K562 (cell line): ENCODE data around the gene DAGLB. TPM values are rescaled to one million over a fixed set of nuclear protein-coding genes. Genes with fewer than 3 reads are reported as not detected.

Experiments used
- ASH1L ChIP-seq: fragments of 450-650 bp; IDR thresholded peaks from 2 replicates; pipeline ENCODE4 v1.6.1; 2018; ENCODE audit warnings: borderline replicate concordance, mild to moderate bottlenecking, low read depth; ENCODE audit not compliant: partially characterized antibody
- EGR1 ChIP-seq: fragments of 450-650 bp; conservative IDR thresholded peaks from 2 replicates; pipeline ENCODE4 v1.6.1; 2017; ENCODE audit warnings: mild to moderate bottlenecking
- FIP1L1 ChIP-seq: fragments of 200-400 bp; formaldehyde crosslinking; IDR thresholded peaks from 2 replicates; pipeline ENCODE4 v1.6.1; 2018; ENCODE audit warnings: mild to moderate bottlenecking, low read depth, low read length; ENCODE audit not compliant: poor library complexity, severe bottlenecking
- FOXJ3 ChIP-seq: sonication (generic); formaldehyde crosslinking; IDR thresholded peaks from 2 replicates; pipeline ENCODE4 v1.4.0; 2020; ENCODE audit warnings: mild to moderate bottlenecking, missing genetic modification reagents
- GABPA ChIP-seq: fragments of 200-800 bp; sonication (Bioruptor generic); conservative IDR thresholded peaks from 2 replicates; pipeline ENCODE4 v1.6.1; 2016; ENCODE audit warnings: low read depth, missing genetic modification characterization, missing compliant biosample characterization
- HDAC3 ChIP-seq: fragments of 450-650 bp; IDR thresholded peaks from 2 replicates; pipeline ENCODE4 v1.6.1; 2018; ENCODE audit warnings: borderline replicate concordance, mild to moderate bottlenecking, moderate library complexity; ENCODE audit not compliant: partially characterized antibody
- ILK ChIP-seq: fragments of 450-650 bp; IDR thresholded peaks from 2 replicates; pipeline ENCODE4 v1.6.1; 2016; ENCODE audit warnings: missing genetic modification characterization, low read depth, mild to moderate bottlenecking, missing compliant biosample characterization, moderate library complexity, borderline replicate concordance
- MAFK ChIP-seq: IDR thresholded peaks from 2 replicates; pipeline ENCODE4 v1.6.1; 2011; ENCODE audit warnings: low read length, improper control_type of control experiment
- MED1 ChIP-seq: sonication (generic); formaldehyde crosslinking; IDR thresholded peaks from 2 replicates; pipeline ENCODE4 v1.8.1; 2023; ENCODE audit warnings: missing genetic modification reagents, borderline replicate concordance
- NBN ChIP-seq: fragments of 450-650 bp; IDR thresholded peaks from 2 replicates; pipeline ENCODE4 v1.6.1; 2016; ENCODE audit warnings: low read depth, mild to moderate bottlenecking
- NCOA2 ChIP-seq, 2 experiments: fragments of 450-650 bp; IDR thresholded peaks; 2 replicates each; pipeline ENCODE4 v1.6.1; 2018; ENCODE audit warnings: mild to moderate bottlenecking in 2 of 2, moderate library complexity in 1 of 2; ENCODE audit not compliant: partially characterized antibody in 2 of 2
- NFATC3 ChIP-seq: fragments of 450-650 bp; IDR thresholded peaks from 2 replicates; pipeline ENCODE4 v1.6.1; 2017; ENCODE audit warnings: mild to moderate bottlenecking
- PPARD ChIP-seq: fragments of 250-450 bp; sonication (Bioruptor Pico); IDR thresholded peaks from 2 replicates; pipeline ENCODE4 v1.8.0; 2022; ENCODE audit warnings: inconsistent platforms, mild to moderate bottlenecking, moderate library complexity
- PTTG1 ChIP-seq: fragments of 450-650 bp; IDR thresholded peaks from 2 replicates; pipeline ENCODE4 v1.6.1; 2016; ENCODE audit warnings: low read depth, mild to moderate bottlenecking, missing genetic modification characterization, missing compliant biosample characterization
- RHOXF2B ChIP-seq: fragments of 250-450 bp; sonication (Bioruptor Pico); conservative IDR thresholded peaks from 2 replicates; pipeline ENCODE4 v1.5.1; 2021
- SNIP1 ChIP-seq: fragments of 450-650 bp; IDR thresholded peaks from 2 replicates; pipeline ENCODE4 v1.7.1; 2017; ENCODE audit warnings: low read depth, mild to moderate bottlenecking
- U2AF1 ChIP-seq: fragments of 200-400 bp; formaldehyde crosslinking; optimal IDR thresholded peaks from 2 replicates; pipeline ENCODE3; 2017; ENCODE audit warnings: mild to moderate bottlenecking, low read depth, low read length, moderate library complexity
- ZFX ChIP-seq: sonication (generic); formaldehyde crosslinking; IDR thresholded peaks from 2 replicates; pipeline ENCODE4 v1.8.0; 2022; ENCODE audit warnings: mild to moderate bottlenecking, missing genetic modification reagents, moderate library complexity
- ZKSCAN3 ChIP-seq: fragments of 250-450 bp; sonication (Bioruptor Pico); IDR thresholded peaks from 2 replicates; pipeline ENCODE4 v1.4.0; 2020
- ZNF589 ChIP-seq: fragments of 200-800 bp; sonication (Bioruptor generic); IDR thresholded peaks from 2 replicates; pipeline ENCODE4 v1.6.1; 2016; ENCODE audit warnings: low read depth, missing genetic modification characterization, missing compliant biosample characterization
- ZNF644 ChIP-seq: fragments of 200-800 bp; sonication (Bioruptor generic); IDR thresholded peaks from 2 replicates; pipeline ENCODE4 v1.6.1; 2016; ENCODE audit warnings: low read depth, missing genetic modification characterization, missing compliant biosample characterization
- polyA plus RNA-seq, 8 experiments: library from polyadenylated mRNA; depleted of rRNA in 4 of 8; stranded (reverse) in 5 of 8; unstranded in 3 of 8; fragments of >200 nt; fragmentation: Nextera tagmentation in 2 of 8; fragmentation: Illumina TruSeq in 1 of 8; extraction: Ambion mirVana in 2 of 8; extraction: Trizol in 1 of 8; gene quantifications; 2 replicates each; pipeline versions ENCODE4 v1.2.1 to v1.2.3, GENCODE V29; 2011 to 2014; ENCODE audit warnings: inconsistent platforms in 1 of 8, missing spikeins in 1 of 8
- total RNA-seq, 7 experiments: library from RNA; depleted of rRNA in 6 of 7; stranded (reverse); fragments of >200 nt in 6 of 7; fragmentation: Illumina TruSeq in 2 of 7; extraction: Trizol in 2 of 7; gene quantifications; 2 replicates each; pipeline versions ENCODE4 v1.2.1 to v1.2.3, GENCODE V29; 2011 to 2021; ENCODE audit warnings: low replicate concordance in 1 of 7
- TF ChIP-seq, protein P1 (sequence below): fragments of 450-650 bp; IDR thresholded peaks from 2 replicates; pipeline ENCODE4 v1.6.1; 2017; ENCODE audit warnings: antibody characterized with exemption
- TF ChIP-seq, protein P2 (sequence below): fragments of 450-650 bp; IDR thresholded peaks from 2 replicates; pipeline ENCODE4 v1.6.1; 2016; ENCODE audit warnings: antibody characterized with exemption
- TF ChIP-seq, protein P3 (sequence below): fragments of 250-450 bp; sonication (Bioruptor Pico); IDR thresholded peaks from 2 replicates; pipeline ENCODE4 v1.5.0; 2020; ENCODE audit warnings: mild to moderate bottlenecking, borderline replicate concordance

Gene DAGLB
- total and polyA plus RNA-seq, 9 of the 15 experiments (the other 6 are each of a cell fraction or from before 2014, with no cell fraction given) = 0.92 to 16.4 (median 9.3) TPM

DNA sequence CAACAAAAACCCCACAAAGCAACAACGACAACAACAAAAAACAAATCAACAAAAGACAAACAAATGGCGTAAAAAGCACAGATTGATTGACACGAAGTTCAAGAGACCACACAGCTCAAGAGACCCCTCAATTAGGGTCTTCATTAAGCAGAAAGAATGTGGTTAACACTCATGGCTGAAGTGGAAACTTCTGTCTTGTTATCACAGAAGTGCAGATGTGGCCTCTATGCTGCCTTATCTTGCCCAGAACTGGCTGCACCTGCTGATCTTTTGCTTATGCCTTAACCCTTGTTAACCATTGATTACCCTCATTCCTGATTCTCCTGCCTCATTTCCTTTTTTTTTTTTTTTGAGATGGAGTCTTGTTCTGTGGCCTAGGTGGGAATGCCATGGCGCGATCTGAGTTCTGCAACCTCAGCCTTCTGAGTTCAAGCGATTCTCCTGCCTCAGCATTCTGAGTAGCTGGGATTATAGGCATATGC lies 3.5 kb upstream of the DAGLB start (continued):
- TF ChIP-seq RHOXF2B (CRISPR knock-in tag) (no peak), ILK (no peak), ZNF589 (CRISPR knock-in tag) (peak; percentile 87), NFATC3 (peak; percentile 96), MED1 (CRISPR knock-in tag) (no peak), ASH1L (no peak), FIP1L1 (no peak), ZFX (no peak), HDAC3 (peak; percentile 85), U2AF1 (no peak), ZNF644 (tag) (peak; percentile 95), EGR1 (no peak), MAFK (0 out of 2 replicates have a peak, but pooled peaks have one; percentile 2), PPARD (CRISPR knock-in tag) (no peak), ZKSCAN3 (CRISPR knock-in tag) (no peak), PTTG1 (tag) (no peak), NCOA2 (IDR thresholded peaks at IDR 0.05; ENCODE audit: partially characterized antibody in 2 of 2) (peak in 1 of 2 experiments; percentile 53), GABPA (tag) (0 out of 2 replicates have a peak, but pooled peaks have one; percentile 14), SNIP1 (no peak), FOXJ3 (no peak), NBN (peak; percentile 94)
- TF ChIP-seq, protein P1, sequence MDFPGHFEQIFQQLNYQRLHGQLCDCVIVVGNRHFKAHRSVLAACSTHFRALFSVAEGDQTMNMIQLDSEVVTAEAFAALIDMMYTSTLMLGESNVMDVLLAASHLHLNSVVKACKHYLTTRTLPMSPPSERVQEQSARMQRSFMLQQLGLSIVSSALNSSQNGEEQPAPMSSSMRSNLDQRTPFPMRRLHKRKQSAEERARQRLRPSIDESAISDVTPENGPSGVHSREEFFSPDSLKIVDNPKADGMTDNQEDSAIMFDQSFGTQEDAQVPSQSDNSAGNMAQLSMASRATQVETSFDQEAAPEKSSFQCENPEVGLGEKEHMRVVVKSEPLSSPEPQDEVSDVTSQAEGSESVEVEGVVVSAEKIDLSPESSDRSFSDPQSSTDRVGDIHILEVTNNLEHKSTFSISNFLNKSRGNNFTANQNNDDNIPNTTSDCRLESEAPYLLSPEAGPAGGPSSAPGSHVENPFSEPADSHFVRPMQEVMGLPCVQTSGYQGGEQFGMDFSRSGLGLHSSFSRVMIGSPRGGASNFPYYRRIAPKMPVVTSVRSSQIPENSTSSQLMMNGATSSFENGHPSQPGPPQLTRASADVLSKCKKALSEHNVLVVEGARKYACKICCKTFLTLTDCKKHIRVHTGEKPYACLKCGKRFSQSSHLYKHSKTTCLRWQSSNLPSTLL = no peak
- TF ChIP-seq, protein P2, sequence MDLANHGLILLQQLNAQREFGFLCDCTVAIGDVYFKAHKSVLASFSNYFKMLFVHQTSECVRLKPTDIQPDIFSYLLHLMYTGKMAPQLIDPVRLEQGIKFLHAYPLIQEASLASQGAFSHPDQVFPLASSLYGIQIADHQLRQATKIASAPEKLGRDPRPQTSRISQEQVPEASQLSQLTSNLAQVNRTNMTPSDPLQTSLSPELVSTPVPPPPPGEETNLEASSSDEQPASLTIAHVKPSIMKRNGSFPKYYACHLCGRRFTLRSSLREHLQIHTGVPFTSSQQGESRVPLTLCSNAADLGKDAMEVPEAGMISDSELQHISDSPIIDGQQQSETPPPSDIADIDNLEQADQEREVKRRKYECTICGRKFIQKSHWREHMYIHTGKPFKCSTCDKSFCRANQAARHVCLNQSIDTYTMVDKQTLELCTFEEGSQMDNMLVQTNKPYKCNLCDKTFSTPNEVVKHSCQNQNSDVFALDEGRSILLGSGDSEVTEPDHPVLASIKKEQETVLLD = peak; percentile 80; the same call in 1 of the 2 replicates
- TF ChIP-seq, protein P3, sequence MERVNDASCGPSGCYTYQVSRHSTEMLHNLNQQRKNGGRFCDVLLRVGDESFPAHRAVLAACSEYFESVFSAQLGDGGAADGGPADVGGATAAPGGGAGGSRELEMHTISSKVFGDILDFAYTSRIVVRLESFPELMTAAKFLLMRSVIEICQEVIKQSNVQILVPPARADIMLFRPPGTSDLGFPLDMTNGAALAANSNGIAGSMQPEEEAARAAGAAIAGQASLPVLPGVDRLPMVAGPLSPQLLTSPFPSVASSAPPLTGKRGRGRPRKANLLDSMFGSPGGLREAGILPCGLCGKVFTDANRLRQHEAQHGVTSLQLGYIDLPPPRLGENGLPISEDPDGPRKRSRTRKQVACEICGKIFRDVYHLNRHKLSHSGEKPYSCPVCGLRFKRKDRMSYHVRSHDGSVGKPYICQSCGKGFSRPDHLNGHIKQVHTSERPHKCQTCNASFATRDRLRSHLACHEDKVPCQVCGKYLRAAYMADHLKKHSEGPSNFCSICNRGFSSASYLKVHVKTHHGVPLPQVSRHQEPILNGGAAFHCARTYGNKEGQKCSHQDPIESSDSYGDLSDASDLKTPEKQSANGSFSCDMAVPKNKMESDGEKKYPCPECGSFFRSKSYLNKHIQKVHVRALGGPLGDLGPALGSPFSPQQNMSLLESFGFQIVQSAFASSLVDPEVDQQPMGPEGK (CRISPR knock-in tag) = no peak
